B cell (primary cell): ENCODE data around the gene EXOC4. TPM values are rescaled to one million over a fixed set of nuclear protein-coding genes. Genes with fewer than 3 reads are reported as not detected.
"Not testable (repeated sequence)": the region's sequence is repeated elsewhere in the genome, so short reads cannot be mapped to it uniquely, and the experiment has no call there.

ENCODE experiments used
- ATAC-seq: fragments of 200-7000 bp; cut with Tn5 transposase; one replicate; pipeline ENCODE4 v1.10.0; 2021; ENCODE audit warnings: low read depth, mild to moderate bottlenecking, moderate number of reproducible peaks, moderate library complexity
- CTCF ChIA-PET: fragments of 350-600 bp; sonication (Branson Sonifier 250); formaldehyde crosslinking; loops from one replicate; lab custom pipeline; 2021; ENCODE audit warnings: antibody characterized with exemption, inconsistent platforms; lab: Charles Lee
- POLR2A ChIA-PET: fragments of 350-600 bp; sonication (Branson Sonifier 250); formaldehyde crosslinking; loops from one replicate; lab custom pipeline; 2021; ENCODE audit warnings: antibody characterized with exemption; lab: Charles Lee
- DNase-seq: peaks from one replicate; pipeline ENCODE4 v3.0.0; 2013
- H2AFZ ChIP-seq: 2 replicates; pipeline ENCODE4 v1.6.1; 2012; ENCODE audit warnings: mild to moderate bottlenecking, low read depth, low read length; ENCODE audit not compliant: insufficient read depth, poor library complexity, severe bottlenecking
- H3K27ac ChIP-seq, 2 donors: 1 replicate in 1 of 2; 2 replicates in 1 of 2; pipeline ENCODE4 v1.5.1; 2012 to 2013; ENCODE audit warnings: low read length in 2 of 2, mild to moderate bottlenecking in 2 of 2, moderate library complexity in 1 of 2
- H3K27me3 ChIP-seq, 4 experiments: fragments of 200-600 bp in 1 of 4; sonication (generic) in 1 of 4; replicated peaks in 1 of 4; 1 replicate in 2 of 4; 2 replicates in 2 of 4; pipeline versions ENCODE4 v1.6.1 to v1.7.0; 2013 to 2016; ENCODE audit warnings: low read length in 3 of 4, mild to moderate bottlenecking in 2 of 4, mixed read lengths in 1 of 4, moderate library complexity in 1 of 4; ENCODE audit not compliant: insufficient read depth in 4 of 4, control insufficient read depth in 3 of 4; ENCODE audit errors: control extremely low read depth in 1 of 4
- H3K36me3 ChIP-seq, 2 experiments: replicated peaks in 1 of 2; 1 replicate in 1 of 2; 2 replicates in 1 of 2; pipeline versions ENCODE4 v1.6.1 to v1.7.1; 2013; ENCODE audit warnings: low read length in 1 of 2; ENCODE audit not compliant: insufficient read depth in 2 of 2, control insufficient read depth in 1 of 2; ENCODE audit errors: control extremely low read depth in 1 of 2, extremely low read depth in 1 of 2
- H3K4me1 ChIP-seq, 2 donors: fragments of 200-600 bp in 1 of 2; sonication (generic) in 1 of 2; 1 replicate in 1 of 2; 2 replicates in 1 of 2; pipeline versions ENCODE4 v1.5.1 to v1.6.1; 2013 to 2017; ENCODE audit warnings: low read length in 2 of 2; ENCODE audit not compliant: control insufficient read depth in 2 of 2, insufficient read depth in 2 of 2
- H3K4me2 ChIP-seq: replicated peaks from 2 replicates; pipeline ENCODE3; 2012; ENCODE audit warnings: mild to moderate bottlenecking, low read depth, low read length; ENCODE audit not compliant: poor library complexity, severe bottlenecking
- H3K4me3 ChIP-seq, 5 experiments: fragments of 200-600 bp in 1 of 5; sonication (generic) in 1 of 5; 1 replicate in 3 of 5; 2 replicates in 2 of 5; pipeline versions ENCODE4 v1.5.1 to v1.7.0; 2011 to 2016; ENCODE audit warnings: low read length in 4 of 5, mild to moderate bottlenecking in 4 of 5, low read depth in 2 of 5, control low read depth in 1 of 5, moderate library complexity in 1 of 5; ENCODE audit not compliant: insufficient read depth in 1 of 5; ENCODE audit errors: control extremely low read depth in 1 of 5, extremely low read depth in 1 of 5
- H3K79me2 ChIP-seq: fragments of 200-600 bp; sonication (generic); one replicate; pipeline ENCODE4 v1.6.0; 2016; ENCODE audit warnings: low read length; ENCODE audit not compliant: control insufficient read depth, insufficient read depth
- H3K9ac ChIP-seq: fragments of 200-600 bp; sonication (generic); 2 replicates; pipeline ENCODE4 v1.6.1; 2017; ENCODE audit warnings: mild to moderate bottlenecking, low read length, moderate library complexity
- H3K9me3 ChIP-seq, 3 donors: one replicate each; pipeline versions ENCODE4 v1.6.1 to v1.7.1; 2013; ENCODE audit warnings: low read length in 2 of 3; ENCODE audit not compliant: control insufficient read depth in 2 of 3, insufficient read depth in 1 of 3; ENCODE audit errors: control extremely low read depth in 1 of 3
- H4K20me1 ChIP-seq: 2 replicates; pipeline ENCODE4 v1.6.0; 2012; ENCODE audit warnings: mild to moderate bottlenecking, low read length; ENCODE audit not compliant: insufficient read depth, control insufficient read depth, poor library complexity, severe bottlenecking
- H3K27ac Mint-ChIP-seq: one replicate; pipeline ENCODE4 v1.8.0; 2021; ENCODE audit warnings: mixed read lengths
- H3K27me3 Mint-ChIP-seq: one replicate; pipeline ENCODE4 v1.8.0; 2021; ENCODE audit warnings: mixed read lengths
- H3K4me1 Mint-ChIP-seq: one replicate; pipeline ENCODE4 v1.8.0; 2021; ENCODE audit warnings: mixed read lengths
- H3K4me3 Mint-ChIP-seq: one replicate; pipeline ENCODE4 v1.8.0; 2021; ENCODE audit warnings: mixed read lengths
- H3K9me3 Mint-ChIP-seq: one replicate; pipeline ENCODE4 v1.8.0; 2022; ENCODE audit warnings: mixed read lengths; ENCODE audit not compliant: insufficient read depth
- EZH2 ChIP-seq: IDR thresholded peaks from 2 replicates; pipeline ENCODE4 v1.6.1; 2012; ENCODE audit warnings: borderline replicate concordance, low read depth, mild to moderate bottlenecking, moderate library complexity, low read length; ENCODE audit not compliant: insufficient read depth, poor library complexity, severe bottlenecking
- WGBS: methylation state at CpG from one replicate; pipeline ENCODE4 v1.1.5; 2013; ENCODE audit warnings: missing lambda C conversion rate; ENCODE audit not compliant: insufficient coverage; 5-methylcytosine and 5-hydroxymethylcytosine counted together
- intact Hi-C: fragments of 100-400 bp; cut with micrococcal nuclease; formaldehyde crosslinking; loops from one replicate; pipeline ENCODE4 v1.10.0; 2022
- polyA plus RNA-seq: library from polyadenylated mRNA; depleted of rRNA; stranded (reverse); fragments of >200 nt; gene quantifications from 2 replicates; pipeline ENCODE4 v1.2.3, GENCODE V29; 2012
- total RNA-seq, 2 donors: library from RNA; stranded (reverse); fragments of 120-200 nt in 1 of 2; gene quantifications; 1 replicate in 1 of 2; 2 replicates in 1 of 2; pipeline versions ENCODE4 v1.2.3 to v1.2.4, GENCODE V29; 2013 to 2022
- TF ChIP-seq, protein P1 (sequence below): fragments of 200-600 bp; IDR thresholded peaks from one replicate; pipeline ENCODE4 v1.8.0; 2022; ENCODE audit warnings: antibody characterized with exemption, mild to moderate bottlenecking

EXOC4 gene
- total and polyA plus RNA-seq, 2 donors (not counting 1 experiment from before 2014, with no cell fraction given): 16.7 to 135 TPM

DNA sequence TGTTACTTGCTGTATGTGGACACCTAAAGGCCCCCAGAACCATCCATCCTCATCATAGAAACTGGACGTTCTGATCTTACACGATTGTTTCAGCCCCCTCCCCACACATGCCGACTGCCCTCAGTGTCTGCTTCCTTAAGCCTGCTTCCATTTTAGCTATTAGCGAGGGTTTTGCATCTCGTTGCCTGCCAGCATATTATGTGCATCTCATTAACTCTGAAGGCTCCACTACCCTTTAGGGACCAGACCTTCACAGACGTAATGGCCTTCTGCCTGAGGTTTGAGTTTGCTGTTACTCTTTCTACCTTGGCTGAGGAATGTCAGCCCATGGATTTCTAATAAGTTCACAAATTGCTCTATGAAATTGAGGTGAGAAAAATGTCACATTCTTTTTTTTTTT, 820.4 kb downstream of the EXOC4 start:
- Histone ChIP-seq H3K27ac (no peak overlapping the region), H4K20me1 (no peaks in the 10 kb centered on the region), H3K9ac (no peak overlapping the region), H3K4me3 (no peak overlapping the region), H3K4me2 (no peak overlapping the region), H3K36me3 (peaks cover 0 to 1% of the 10 kb centered on the region in 2 experiments), H3K79me2 (no peaks in the 10 kb centered on the region), H2AFZ (no peak overlapping the region), H3K9me3 (peaks cover 0 to 2% (median 0%) of the 10 kb centered on the region in 3 donors), H3K27me3 (no peaks in the 10 kb centered on the region), H3K4me1 (no peaks in the 10 kb centered on the region)
- Mint-ChIP-seq H3K4me1 (no peaks in the 10 kb centered on the region), H3K9me3 (peaks cover 7% of the 10 kb centered on the region), H3K27ac (no peak overlapping the region), H3K4me3 (no peak overlapping the region), H3K27me3 (no peaks in the 10 kb centered on the region)
- WGBS: 100% methylated on average over 5 of the region's 6 CpGs
- DNase-seq (no peak), ATAC-seq (no peak)
- TF ChIP-seq, protein P1, sequence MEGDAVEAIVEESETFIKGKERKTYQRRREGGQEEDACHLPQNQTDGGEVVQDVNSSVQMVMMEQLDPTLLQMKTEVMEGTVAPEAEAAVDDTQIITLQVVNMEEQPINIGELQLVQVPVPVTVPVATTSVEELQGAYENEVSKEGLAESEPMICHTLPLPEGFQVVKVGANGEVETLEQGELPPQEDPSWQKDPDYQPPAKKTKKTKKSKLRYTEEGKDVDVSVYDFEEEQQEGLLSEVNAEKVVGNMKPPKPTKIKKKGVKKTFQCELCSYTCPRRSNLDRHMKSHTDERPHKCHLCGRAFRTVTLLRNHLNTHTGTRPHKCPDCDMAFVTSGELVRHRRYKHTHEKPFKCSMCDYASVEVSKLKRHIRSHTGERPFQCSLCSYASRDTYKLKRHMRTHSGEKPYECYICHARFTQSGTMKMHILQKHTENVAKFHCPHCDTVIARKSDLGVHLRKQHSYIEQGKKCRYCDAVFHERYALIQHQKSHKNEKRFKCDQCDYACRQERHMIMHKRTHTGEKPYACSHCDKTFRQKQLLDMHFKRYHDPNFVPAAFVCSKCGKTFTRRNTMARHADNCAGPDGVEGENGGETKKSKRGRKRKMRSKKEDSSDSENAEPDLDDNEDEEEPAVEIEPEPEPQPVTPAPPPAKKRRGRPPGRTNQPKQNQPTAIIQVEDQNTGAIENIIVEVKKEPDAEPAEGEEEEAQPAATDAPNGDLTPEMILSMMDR: no peak
- no peak for TF ChIP-seq EZH2
- POLR2A ChIA-PET: no interaction called here
- CTCF ChIA-PET: no interaction called here
- intact Hi-C loops: no loop called here

DNA sequence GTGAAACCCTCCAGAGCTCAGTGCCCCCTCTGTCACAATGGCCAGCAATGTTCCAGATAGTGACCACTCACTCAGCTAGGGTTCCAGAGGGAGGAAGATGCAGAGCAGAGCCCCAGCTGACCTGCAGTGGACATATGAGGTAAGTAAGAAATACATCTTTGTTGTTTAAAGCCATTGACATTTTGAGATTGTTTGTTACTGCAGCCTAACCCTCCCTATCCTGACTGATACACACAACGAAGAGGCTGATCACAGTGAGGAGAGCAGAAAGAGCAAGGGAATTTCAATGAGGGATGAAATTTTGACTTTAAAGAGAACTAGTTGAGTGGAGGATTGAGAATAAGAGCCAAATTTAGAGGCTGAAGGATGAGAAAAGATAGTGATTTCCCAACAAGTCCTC, 822.9 kb downstream of the EXOC4 start:
- H3K79me2 ChIP-seq: no peaks in the 10 kb centered on the region
- H3K9me3 ChIP-seq: peaks cover 0 to 2% (median 0%) of the 10 kb centered on the region in 3 donors
- H3K9ac ChIP-seq: no peak overlapping the region
- no peak overlapping the region for H3K27ac ChIP-seq
- peaks cover 7% of the 10 kb centered on the region for H3K9me3 Mint-ChIP-seq
- ChIA-PET CTCF (no interaction called here), POLR2A (no interaction called here)
- peaks cover 0 to 1% of the 10 kb centered on the region in 2 experiments for H3K36me3 ChIP-seq
- no peak overlapping the region for H3K27ac Mint-ChIP-seq
- H3K27me3 ChIP-seq: no peaks in the 10 kb centered on the region
- H3K4me3 ChIP-seq: no peak overlapping the region
- no peak overlapping the region for H3K4me2 ChIP-seq
- no peaks in the 10 kb centered on the region for H3K27me3 Mint-ChIP-seq
- DNase-seq: no peak
- H3K4me1 ChIP-seq: no peaks in the 10 kb centered on the region
- TF ChIP-seq, protein P1: no peak
- no peak for TF ChIP-seq EZH2
- no peaks in the 10 kb centered on the region for H3K4me1 Mint-ChIP-seq
- no peak overlapping the region for H2AFZ ChIP-seq
- no CpG with 5 or more reads among the region's 1 CpG for WGBS
- ATAC-seq: no peak
- no peaks in the 10 kb centered on the region for H4K20me1 ChIP-seq
- intact Hi-C loops: no loop called here
- H3K4me3 Mint-ChIP-seq: no peak overlapping the region

DNA sequence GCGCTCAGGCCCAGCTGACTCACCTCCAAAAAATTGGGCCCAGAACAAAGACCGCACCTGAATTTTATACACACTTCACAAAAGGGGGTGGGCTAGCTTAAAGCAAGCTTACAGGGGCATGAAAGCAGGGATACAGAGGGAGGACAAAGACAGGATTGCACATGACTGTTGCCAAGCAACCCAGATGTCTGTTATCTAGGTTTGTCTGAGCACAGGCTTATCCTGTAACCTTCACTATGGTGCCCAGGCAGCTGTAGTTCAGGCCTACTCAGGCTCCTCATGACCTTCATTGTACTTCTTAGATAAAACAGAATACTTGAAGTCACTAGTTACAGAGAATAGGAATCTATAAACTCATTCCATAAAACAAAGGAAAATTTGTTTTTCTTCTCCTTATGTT, 824.7 kb downstream of the EXOC4 start:
- H3K9me3 ChIP-seq, H3K9ac ChIP-seq, H4K20me1 ChIP-seq, H3K27me3 Mint-ChIP-seq, H3K27me3 ChIP-seq, H3K27ac Mint-ChIP-seq, H2AFZ ChIP-seq, CTCF ChIA-PET, ATAC-seq, H3K36me3 ChIP-seq, H3K4me2 ChIP-seq, POLR2A ChIA-PET, intact Hi-C loops, H3K9me3 Mint-ChIP-seq, H3K4me1 Mint-ChIP-seq, H3K4me3 Mint-ChIP-seq, H3K79me2 ChIP-seq, H3K4me1 ChIP-seq, DNase-seq, H3K27ac ChIP-seq, H3K4me3 ChIP-seq: not testable (repeated sequence)
- WGBS: 100% methylated on average over 1 of the region's 2 CpGs
